CD4-positive, alpha-beta T cell treated with Interleukin-10 for 1 hour (primary cell): Measurements from ENCODE around the gene SNTA1.
A peak's percentile ranks its signal among the peaks of the same experiment; 100 is the strongest.
"Not testable (repeated sequence)": the region's sequence is repeated elsewhere in the genome, so short reads cannot be mapped to it uniquely, and the experiment has no call there.

ENCODE experiments used
- DNase-seq: peaks from one replicate; pipeline ENCODE4 v3.0.0-alpha.2; 2020

The SNTA1 gene

DNA sequence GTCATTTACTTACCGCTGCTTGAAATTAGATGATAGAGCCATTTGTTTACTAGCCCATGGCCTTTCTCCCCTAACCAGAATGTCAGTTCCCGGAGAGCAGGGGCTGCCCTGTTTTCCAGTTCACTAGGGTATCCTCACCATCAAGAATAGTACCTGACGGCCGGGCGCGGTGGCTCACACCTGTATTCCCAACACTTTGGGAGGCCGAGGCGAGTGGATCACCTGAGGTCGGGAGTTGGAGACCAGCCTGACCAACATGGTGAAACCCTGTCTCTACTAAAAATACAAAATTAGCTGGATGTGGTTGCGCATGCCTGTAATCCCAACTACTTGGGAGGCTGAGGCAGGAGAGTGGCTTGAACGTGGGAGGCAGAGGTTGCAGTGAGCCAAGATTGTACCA, 19.7 kb downstream of the SNTA1 start:
- not testable (repeated sequence) for DNase-seq

DNA sequence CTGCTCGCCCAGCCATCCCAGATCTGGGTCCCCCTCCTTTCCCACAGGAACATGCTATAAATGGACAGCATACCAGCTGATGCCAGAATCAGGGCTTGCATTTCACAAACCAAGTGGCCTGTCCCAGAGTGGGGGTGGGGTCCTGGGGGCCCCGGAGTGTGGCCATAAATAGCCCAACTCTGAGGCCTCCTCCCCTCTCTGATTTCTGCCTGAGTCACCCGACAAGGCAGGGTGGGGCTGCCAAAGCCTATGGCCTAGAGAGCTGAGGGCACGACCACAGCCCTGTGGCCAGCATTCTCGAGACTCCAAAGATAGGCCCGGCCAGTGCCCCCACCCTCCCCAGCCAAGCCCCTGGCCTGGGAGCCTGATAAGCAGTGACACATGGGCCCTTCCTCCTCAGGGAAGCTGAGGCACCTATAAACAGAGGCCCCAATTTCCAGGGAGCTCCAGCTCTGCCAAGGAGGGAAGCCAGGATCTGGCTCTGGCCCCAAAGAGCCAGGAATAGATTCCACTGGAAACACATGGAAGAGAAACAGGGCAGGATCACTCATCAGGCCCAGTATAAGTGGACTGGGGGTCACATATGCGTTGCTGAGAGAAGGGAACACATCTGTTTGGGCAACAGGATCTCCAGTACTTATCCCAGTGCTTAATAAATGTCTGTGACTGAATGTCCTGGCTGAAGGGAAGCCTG, 20.3 kb downstream of the SNTA1 start:
- no peak for DNase-seq

DNA sequence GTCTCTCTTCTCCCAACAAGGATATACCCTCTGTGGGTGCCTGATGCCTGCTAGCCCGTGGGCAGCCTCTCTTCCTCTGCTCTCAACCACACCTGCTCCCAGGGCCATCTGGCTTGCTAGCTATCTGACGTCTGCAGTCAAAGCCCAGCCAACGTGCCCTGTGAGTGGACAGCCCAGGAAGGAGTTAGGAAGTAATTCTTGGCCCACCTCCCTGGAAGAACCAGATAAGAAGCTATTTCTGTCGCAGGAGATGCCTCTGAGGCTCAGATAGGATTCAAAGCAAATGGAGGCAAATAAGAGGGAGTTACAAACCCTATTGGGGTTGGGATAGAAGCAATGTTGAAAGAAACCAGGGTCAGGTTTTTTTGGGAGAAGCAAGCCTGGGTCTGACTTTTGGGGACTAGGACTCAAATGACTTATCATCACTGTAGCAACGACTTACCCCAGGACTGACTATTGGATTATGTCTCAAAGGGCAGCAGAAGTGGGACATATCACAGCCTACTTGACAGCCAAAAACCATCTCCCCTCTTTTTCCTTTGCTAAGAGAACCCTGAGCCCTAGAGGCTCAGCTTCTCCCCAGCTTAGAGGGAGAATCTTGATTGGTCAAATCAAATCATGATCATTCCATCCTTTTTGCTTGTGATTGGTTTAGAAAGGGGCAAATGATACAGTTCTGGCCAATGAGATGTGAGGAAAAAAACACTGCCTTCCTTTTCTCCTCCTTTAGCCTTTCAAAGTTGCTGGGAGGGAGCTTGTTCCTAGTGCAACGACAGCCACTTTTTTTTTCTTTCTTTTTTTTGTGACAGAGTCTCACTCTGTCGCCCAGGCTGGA, 24.2 kb downstream of the SNTA1 start:
- DNase-seq, result no peak

DNA sequence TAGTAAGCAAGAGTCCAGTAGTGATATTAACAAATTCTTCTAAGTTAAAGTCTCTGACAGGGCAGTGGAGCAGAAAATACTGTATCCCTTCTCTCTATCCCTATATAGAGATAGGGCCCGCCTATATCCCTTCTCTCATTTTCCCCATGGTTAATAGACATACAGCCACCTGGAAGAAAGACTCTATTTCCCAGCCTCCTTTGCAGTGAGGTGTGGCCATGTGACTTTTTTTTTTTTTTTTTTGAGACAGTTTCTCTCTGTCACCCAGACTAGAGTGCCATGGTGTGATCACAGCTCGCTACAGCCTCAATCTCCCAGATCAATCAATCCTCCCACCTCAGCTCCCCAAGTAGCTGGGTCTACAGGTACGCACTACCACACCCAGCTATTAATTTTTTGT, 25.5 kb downstream of the SNTA1 start:
- DNase-seq, result no peak

DNA sequence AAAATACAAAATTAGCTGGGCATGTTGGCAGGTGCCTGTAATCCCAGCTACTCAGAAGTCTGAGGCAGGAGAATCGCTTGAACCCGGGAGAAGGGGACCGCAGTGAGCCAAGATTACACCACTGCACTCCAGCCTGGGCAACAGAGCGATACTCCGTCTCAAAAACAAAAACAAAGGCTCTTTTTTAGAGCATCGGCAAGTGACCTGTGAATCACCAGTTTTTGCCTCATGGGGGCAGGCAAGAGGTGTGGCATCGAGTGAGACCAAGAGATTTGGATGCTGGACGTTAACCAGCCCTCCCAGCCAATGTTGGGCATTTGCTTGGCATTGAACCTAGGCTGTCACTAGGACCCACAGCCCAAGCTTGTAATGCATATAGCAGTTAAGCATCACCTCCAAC, 27.6 kb downstream of the SNTA1 start:
- DNase-seq, result peak; percentile 11

DNA sequence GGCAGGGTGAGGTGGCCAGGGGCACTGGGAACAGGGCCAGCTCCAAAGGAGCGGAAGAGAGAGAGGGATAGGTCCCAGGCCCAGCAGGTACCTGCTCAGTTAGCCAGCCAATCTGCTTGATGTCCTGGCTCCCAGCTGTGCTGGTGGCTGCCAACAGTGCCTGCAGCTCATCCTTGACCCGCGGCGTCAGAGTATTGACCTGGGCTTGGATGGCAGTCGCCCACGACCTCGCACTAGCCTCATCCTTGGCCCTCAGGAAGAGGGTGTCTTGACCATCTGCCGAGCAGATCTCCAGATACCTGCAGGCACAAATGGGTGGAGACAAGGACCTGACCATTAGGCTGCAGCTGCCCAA, 31.1 kb downstream of the SNTA1 start:
- DNase-seq, result no peak

DNA sequence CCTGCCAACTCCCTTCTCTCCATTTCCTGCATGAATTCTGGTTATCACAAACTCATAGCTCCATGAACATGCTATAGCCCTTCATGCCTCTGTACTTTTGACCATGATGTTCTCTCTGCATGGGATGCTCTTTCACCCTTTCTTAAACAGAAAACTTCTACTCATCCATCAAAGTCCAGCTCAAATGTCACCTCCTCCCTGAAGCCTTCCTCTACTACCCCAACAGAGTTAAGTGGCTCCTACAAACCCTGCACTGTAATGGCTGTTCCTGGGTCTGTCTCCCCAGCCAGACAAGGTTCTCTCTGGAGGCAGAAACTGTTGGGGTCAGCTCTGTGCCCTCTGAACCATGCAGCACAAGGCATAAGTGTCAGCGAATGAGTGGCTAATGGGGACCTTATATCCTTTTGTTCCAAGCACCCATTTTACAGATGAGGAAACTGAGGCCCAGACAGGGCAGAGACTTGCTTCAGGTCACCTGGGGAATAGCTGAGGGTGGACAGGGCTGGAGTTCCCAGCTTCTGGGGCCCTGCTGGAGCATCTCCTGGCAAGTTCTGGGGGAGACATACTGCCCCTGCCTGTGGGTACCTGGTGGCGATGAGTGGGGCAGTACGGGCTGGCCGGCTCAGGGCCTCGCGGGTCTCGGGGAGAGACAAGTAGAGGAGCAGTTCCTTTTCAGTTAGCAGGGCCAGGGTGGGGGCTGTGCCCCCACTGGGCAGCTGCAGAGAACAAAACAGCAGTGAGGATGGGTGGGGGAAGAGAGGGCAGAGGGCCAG, 31.7 kb downstream of the SNTA1 start:
- no peak for DNase-seq

DNA sequence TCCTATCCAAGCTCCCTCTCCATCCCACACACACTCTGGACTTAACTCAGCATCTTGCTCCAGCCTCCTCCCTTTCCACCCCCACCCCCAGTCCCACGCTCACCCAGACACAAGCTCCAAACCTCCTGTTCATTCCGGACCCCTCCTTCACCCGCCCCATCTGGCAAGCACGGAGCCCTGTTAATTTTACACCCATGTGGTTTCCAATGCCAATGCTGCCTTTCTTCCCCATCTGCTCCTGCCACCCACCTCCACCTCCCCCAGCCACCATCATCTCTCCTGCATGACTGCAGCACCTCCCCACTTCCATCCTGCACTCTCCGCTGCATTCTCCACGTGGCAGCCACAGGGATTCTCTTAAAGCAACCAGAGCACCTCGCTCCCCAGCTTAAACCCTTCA, 32.3 kb downstream of the SNTA1 start:
- DNase-seq, result no peak

DNA sequence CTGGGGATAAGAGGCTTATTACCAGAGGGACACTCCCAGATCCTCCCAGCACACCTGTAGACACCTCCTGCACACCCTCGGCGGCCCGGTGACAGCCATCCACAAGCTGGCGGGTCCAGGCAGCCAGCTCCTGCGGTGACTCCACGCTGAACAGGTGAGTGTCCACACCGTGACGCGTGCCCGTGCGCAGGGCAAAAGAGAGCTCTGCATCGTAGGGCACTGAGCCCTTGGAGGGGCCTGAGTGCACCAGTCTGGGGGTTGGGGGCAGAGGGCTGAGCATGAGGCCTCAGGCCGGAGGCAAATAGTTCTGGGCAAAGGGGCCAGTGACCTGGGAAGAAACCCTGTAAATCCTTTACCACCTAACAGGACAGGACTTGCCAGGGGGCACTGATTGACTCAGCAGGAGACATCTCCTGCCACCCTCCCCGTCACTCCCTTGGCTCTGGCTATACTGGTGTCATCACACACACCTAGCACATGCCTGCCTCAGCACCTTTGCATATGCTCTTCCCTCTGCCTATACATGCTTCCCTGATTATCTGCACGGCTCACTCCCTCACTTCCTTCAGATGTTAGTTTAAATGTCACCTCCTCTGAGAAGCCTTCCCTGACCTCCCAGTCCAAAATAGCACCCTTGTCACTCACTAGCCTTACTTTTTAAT, 33.4 kb downstream of the SNTA1 start:
- no peak for DNase-seq

DNA sequence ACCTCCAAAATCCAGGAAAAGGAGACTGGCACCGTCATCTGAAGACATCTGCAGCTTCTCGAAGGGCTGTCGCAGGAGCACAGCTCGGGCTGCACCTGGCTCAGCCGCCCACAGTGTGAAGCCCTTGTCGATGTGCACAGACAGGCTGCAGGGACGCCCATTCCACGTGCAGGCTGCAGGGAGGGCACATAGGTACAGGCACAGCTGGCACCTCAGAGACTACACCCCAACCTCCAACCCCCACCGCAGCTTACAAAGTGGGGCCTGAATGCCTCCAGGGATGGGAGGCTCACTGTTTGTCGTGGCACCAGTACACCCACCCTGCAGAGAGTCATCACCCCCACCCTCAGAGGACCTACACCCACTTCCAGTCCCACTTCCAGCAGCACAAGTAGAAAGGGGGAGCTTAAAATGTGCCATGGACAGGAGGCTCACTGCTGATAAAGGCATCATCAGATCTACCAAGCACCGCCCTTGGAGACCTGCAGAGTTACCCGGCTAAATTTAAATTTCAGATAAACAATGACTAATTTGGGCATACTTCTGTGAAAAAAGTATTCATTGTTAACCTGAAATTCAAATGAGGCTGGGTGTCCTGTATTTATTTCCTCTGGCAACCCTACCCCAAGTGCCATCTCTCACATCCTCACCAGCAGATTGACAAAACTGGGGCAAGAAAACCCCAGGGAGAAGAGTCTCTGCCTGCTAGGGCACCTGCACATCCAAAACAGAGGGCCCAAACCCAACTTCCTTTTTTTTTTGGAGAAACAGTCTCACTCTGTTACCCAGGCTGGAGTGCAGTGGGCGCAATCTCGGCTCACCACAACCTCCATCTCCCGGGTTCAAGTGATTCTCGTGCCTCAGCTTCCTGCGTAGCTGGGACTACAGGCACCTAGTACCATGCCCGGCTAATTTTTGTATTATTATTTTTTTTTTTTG, 34.6 kb downstream of the SNTA1 start:
- DNase-seq, result no peak

DNA sequence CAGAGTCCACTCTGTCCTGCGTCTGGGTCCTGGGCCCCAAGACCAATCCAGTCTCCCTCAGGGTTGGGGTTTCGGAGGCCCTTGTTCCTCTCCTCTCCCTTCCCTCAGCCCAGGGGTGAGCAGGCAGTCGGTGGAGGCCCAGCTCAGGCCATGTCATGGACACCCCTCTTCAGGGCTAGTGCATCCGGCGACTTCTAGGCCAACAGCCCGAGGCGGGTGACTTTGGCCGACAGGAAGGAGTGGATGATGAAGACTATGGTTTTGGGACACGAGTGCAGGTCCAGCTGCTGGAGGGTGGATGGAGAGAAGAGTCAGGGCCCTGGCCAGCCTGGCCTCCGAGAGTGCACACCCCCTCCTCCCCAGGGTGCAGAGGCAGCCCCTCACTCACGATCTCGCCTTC, 35.2 kb downstream of the SNTA1 start:
- DNase-seq, result no peak

DNA sequence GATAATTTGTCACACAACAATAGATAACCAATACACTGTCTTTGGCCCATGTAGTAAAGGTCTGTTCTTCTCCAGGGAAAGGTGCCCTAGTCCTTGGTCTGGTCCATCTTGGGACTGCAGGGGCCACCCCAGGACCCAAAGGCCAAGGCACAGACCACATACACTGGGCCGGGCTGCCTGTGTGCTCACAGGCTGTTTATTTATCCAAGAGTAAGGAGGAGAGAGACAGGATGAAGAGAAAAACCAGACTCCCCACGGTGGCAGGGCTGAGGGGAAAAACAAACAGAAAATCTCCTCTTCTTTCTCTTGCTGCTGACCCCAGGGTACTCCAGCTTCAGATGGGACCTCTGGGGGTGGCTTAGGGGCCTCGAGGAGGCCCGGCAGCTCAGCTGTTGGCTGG, 35.8 kb downstream of the SNTA1 start:
- no peak for DNase-seq

DNA sequence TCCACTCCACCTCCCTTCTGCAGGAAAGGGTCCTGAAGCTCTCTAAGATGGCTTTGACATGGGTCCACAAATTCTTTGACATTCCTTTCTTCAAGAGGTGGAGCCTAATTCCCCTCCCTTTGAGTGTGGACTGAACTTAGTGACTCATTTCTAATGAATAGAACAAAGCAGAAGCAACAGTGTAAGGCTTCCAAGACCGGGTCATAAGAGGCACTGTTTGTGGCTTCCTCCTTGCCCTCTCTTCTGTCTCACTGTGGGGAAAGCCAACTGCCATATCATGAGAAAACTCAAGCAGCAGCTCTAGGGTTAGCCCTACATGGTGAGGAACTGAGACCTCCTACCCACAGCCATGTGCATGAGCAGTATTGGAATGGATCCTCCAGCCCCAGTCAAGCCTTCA, 36.3 kb downstream of the SNTA1 start:
- no peak for DNase-seq

DNA sequence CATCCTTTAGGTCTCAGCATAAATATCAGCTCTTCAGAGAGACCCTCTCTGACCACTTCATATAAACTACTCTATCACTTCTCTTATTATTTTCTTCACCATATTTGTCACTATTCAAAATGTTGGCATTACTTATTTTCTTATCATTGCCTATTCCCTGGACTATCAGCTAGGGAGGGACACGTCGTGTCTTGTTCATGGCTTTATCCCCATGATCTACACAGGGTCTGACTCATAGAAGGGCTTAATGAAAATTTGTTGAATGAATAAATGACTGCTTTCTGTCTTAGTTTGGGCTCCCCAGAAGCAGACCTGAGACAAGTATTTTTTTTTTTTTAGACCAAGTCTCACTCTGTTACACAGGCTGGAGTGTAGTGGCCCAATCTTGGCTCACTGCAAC, 39.3 kb downstream of the SNTA1 start:
- DNase-seq, result no peak

DNA sequence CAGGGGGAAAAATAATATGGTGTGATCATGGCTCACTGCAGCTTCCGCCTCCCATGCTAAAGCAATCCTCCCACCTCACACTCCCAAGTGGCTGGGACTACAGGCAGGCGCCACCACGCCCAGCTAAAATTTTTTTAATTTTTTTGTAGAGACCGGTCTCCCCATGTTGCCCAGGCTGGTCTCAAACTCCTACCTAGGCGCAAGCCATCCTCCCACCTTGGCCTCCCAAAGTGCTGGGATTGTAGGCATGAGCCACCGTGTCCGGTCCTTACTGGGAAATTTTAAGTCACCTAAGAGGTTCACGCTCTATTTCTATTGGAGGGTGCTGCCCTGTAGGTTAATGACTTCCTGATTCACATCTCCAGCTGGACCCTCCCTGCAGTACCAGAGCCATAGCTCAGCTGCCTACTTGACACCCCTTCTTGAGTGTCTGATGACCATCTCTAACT, 41.6 kb downstream of the SNTA1 start:
- no peak for DNase-seq

DNA sequence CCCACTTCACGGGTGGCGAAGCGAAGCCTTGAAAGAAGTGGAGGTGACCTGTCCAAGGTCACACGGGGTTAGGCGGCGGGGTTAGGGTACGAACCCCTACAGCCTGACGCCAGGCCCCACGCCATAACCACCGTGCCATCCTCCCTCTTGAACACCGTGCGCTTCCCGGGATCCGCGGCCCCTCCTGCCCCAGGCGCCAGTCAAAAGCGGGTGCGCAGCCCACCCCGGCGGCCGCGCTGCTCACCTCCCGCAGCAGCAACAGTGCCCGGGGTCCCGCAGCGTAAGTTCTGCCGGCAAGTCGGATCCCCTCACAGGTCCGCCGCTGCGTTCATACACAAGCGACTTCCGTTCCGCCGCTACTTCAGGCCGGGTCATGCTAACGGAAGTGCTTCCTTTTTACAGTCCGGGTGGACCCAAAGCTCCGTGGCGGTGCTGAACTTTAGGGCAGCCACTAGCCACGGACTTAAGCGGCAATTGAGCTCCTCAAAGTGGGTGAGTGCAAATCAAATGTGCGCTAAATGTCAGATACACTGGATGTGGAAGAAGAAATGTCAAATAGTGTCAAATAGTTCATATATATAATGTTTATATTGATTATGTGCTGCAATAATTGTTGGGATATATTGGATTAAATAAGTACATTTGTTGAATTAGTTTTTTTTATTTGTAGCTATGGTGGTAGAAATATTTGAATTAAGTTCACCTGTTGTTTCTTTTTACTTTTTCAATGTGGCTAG, 42.2 kb downstream of the SNTA1 start, which contains the start of gene CDK5RAP1:
CDK5RAP1 (minus strand) TSS at position 336 of the 737 bp plus-strand sequence. CDS start 4,455 bp downstream, outside the sequence.
- peak; percentile 89 for DNase-seq

DNA sequence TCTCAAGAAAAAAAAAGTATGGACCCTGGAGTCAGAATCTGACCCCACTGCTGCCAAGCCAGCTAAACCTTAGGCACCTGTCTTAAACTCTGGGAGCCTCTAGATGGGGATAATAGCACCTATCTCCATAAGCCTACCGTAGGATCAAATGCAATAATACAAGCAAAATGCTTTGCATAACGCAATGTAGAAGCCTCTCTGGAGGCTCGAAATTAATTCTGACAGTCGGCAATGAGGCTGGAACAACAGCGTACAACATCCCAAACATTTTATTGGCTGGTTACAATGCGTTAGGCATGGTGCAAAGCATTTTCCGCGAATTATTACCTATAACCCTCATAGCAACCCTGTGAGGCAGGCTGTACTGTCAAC, 42.8 kb downstream of the SNTA1 start:
- DNase-seq, result peak; percentile 7

DNA sequence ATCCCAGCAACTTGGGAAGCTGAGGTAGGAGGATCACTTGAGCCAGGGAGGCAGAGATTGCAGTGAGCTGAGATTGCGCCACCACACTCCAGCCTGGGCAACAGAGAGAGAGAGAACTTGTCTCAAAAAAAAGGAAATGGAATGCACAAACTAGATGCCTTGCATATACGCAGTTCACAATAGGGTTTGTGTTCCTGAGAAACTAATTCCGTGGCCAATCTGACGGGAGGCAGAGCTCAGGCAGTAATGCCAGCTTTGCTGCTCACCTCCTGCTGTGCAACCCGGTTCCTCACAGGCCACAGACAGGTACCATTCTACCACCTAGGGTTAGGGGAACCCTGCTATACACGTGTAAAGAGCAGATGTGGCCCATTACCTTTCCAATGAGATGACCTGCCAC, 43.6 kb downstream of the SNTA1 start:
- DNase-seq, result no peak

DNA sequence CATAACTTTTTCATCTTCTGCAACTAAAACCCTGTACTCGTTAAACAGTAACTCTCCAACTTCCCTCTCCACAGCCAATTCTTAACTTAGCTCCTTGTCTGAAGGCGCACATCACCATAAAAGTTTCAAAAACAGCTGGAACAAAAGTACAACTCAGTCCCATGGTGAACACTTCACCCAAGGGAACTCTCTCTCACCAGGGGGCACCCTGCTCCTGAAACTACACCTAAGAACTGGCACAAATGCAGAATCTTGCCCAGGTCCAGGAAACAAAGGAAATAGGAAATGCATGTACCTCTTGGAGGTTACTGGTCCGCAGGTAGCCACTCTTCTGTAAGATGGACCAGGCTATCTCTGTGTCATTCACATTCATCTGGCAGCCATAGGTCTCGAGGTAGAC, 48.8 kb downstream of the SNTA1 start:
- DNase-seq, result no peak

DNA sequence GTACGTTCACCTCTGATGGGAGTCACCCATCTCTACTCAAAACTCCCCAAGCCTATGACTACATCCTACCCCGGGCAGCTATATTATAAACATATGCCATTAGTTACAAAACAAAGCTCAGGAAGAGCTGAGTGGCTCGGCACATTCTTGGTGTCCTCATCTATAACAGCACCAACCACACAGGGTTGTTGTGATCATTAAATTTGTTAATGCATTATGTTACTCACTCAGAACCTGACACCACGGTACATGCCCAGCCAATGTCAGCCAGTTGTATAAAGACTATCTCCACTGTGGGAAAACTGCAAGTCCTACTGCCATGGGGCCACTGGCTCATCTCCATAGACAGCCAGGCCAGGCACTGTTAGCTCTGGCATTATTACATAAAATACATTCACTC, 50.0 kb downstream of the SNTA1 start:
- no peak for DNase-seq

DNA sequence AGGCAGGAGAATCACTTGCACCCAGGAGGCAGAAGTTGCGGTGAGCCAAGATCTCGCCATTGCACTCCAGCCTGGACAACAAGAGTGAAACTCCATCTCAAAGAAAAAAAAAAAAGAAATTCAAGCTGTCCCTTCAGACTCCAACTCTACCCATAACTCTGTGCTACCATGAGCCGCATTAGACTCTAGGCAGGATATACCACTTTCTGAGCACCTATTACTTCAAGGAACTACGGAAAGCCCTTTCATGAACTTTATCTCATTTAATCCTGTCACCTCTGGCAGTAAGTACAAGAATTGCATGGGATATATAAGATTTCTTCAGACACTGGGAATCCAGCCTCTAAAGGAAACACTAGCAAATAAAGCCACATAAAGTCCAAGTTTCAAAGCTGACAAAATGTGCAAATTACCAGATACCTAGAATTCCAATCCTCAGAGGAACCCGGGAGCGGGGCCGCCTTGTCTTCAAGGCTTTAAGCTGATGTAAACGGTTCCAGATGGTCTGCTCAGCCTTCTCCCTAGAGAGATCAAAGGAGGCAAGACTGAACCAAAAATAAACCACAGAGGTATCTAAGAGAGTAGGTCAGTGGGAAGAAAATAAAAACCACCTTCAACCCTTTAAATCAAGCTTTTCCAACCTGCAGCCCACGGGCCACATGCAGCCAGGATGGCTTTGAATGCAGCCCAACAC, 51.7 kb downstream of the SNTA1 start:
- DNase-seq, result no peak
